ENCODE results near the gene WBP2. TPM values are rescaled to one million over a fixed set of nuclear protein-coding genes. Genes with fewer than 3 reads are reported as not detected.

The WBP2 gene
- total and polyA plus RNA-seq, 10 donors: 46.7 to 144 (median 89.1) TPM

- H3K4me1 ChIP-seq: peaks cover 14 to 63% (median 35%) of the 10 kb centered on the region in 6 donors
- peak; percentile 76 for DNase-seq
- no peak for TF ChIP-seq CTCF (IDR thresholded peaks at IDR 0.05 in 8 of 11, conservative IDR thresholded peaks at IDR 0.05 in 3 of 11)
- TF ChIP-seq POLR2AphosphoS5 (IDR thresholded peaks at IDR 0.05): no peak
- no peak for TF ChIP-seq POLR2A (IDR thresholded peaks at IDR 0.05)
- peak overlapping the region; percentile 66 to 99 (median 89) for H3K4me3 ChIP-seq
- 54 to 67% (median 64%) methylated on average over 23 to 37 of the region's 37 CpGs for WGBS, 5 donors
- no peaks in the 10 kb centered on the region for H3K27me3 ChIP-seq (replicated peaks in 1 of 7)
- peaks cover 0 to 56% (median 47%) of the 10 kb centered on the region in 6 donors for H3K36me3 ChIP-seq
- H3K27ac ChIP-seq: peak overlapping the region; percentile 86 to 96 (median 92)
- H3K9me3 ChIP-seq: no peaks in the 10 kb centered on the region
- intact Hi-C loops (cut with DNase I; ENCODE audit: low total_unique reads): no loop called here
Observed at GRCh38 chr17:75897160-75898019, 42.3 kb upstream of the WBP2 start.

- 0 to 1% (median 1%) methylated on average over 15 to 102 of the region's 102 CpGs for WGBS, 5 donors
- TF ChIP-seq POLR2AphosphoS5 (IDR thresholded peaks at IDR 0.05) (peak; percentile 85 to 92 (median 91)), POLR2A (IDR thresholded peaks at IDR 0.05) (peak in 1 of 3 donors; percentile 77), CTCF (IDR thresholded peaks at IDR 0.05 in 8 of 11, conservative IDR thresholded peaks at IDR 0.05 in 3 of 11) (peak in 5 of 11 experiments; percentile 34 to 58 (median 53))
- intact Hi-C loops (cut with DNase I; ENCODE audit: low total_unique reads): no loop called here
- H3K27ac ChIP-seq: peak within 1 kb of the TSS; percentile 86 to 96 (median 92)
- no peaks in the 10 kb centered on the region for H3K27me3 ChIP-seq (replicated peaks in 1 of 7)
- H3K9me3 ChIP-seq: no peaks in the 10 kb centered on the region
- DNase-seq: peak; percentile 97
- H3K4me1 ChIP-seq: peaks cover 14 to 59% (median 35%) of the 10 kb centered on the region in 6 donors
- H3K36me3 ChIP-seq: peaks cover 0 to 56% (median 47%) of the 10 kb centered on the region in 6 donors
- H3K4me3 ChIP-seq: peak within 1 kb of the TSS; percentile 66 to 99 (median 89)
Observed at GRCh38 chr17:75896415-75897159, 41.5 kb upstream of the WBP2 start, which contains the start of gene TRIM65. TRIM65 (minus strand) TSS chr17:75896951; CDS start chr17:75896937, 14 bp downstream.

- Histone ChIP-seq H3K9me3 (no peaks in the 10 kb centered on the region), H3K27ac (peak overlapping the region; percentile 86 to 96 (median 92)), H3K27me3 (replicated peaks in 1 of 7) (no peaks in the 10 kb centered on the region), H3K4me3 (peak overlapping the region; percentile 66 to 99 (median 89)), H3K36me3 (peaks cover 0 to 56% (median 46%) of the 10 kb centered on the region in 6 donors), H3K4me1 (peaks cover 14 to 57% (median 35%) of the 10 kb centered on the region in 6 donors)
- intact Hi-C loops (cut with DNase I; ENCODE audit: low total_unique reads): no loop called here
- peak; percentile 80 for DNase-seq
- TF ChIP-seq CTCF (IDR thresholded peaks at IDR 0.05 in 8 of 11, conservative IDR thresholded peaks at IDR 0.05 in 3 of 11): peak in 4 of 11 experiments; percentile 4 to 25 (median 16)
- no peak for TF ChIP-seq POLR2AphosphoS5 (IDR thresholded peaks at IDR 0.05)
- WGBS, 5 donors: 18 to 39% (median 28%) methylated on average over 28 of the region's 28 CpGs
Observed at GRCh38 chr17:75895370-75896155, 40.4 kb upstream of the WBP2 start.

All from spleen (tissue), 11 donors.